IMR-90 (cell line): ENCODE data around the gene PAQR9.

Experiments
- BHLHE40 ChIP-seq: fragments of 150-350 bp; IDR thresholded peaks from 2 replicates; pipeline ENCODE4 v1.6.1; 2016; ENCODE audit warnings: mild to moderate bottlenecking, low read depth, low read length
- CEBPB ChIP-seq: IDR thresholded peaks from 2 replicates; pipeline ENCODE4 v1.6.1; 2012; ENCODE audit warnings: low read depth, low read length, improper control_type of control experiment
- CHD1 ChIP-seq: IDR thresholded peaks from 2 replicates; pipeline ENCODE4 v1.6.1; 2012; ENCODE audit warnings: low read depth, low read length, improper control_type of control experiment
- CTCF ChIP-seq: conservative IDR thresholded peaks from 2 replicates; pipeline ENCODE4 v1.5.1; 2012; ENCODE audit warnings: mild to moderate bottlenecking, low read depth, low read length, improper control_type of control experiment
- FOS ChIP-seq: fragments of 150-350 bp; IDR thresholded peaks from 2 replicates; pipeline ENCODE4 v1.6.1; 2016; ENCODE audit warnings: low read depth, low read length
- MAFK ChIP-seq: IDR thresholded peaks from 2 replicates; pipeline ENCODE4 v1.6.1; 2012; ENCODE audit warnings: low read depth, low read length, improper control_type of control experiment
- MAZ ChIP-seq: IDR thresholded peaks from 2 replicates; pipeline ENCODE4 v1.6.1; 2012; ENCODE audit warnings: low read depth, mild to moderate bottlenecking, low read length, improper control_type of control experiment, moderate library complexity, borderline replicate concordance
- MXI1 ChIP-seq: IDR thresholded peaks from 2 replicates; pipeline ENCODE4 v1.6.1; 2012; ENCODE audit warnings: low read depth, mild to moderate bottlenecking, low read length, moderate library complexity, borderline replicate concordance
- NFE2L2 ChIP-seq: fragments of 150-350 bp; IDR thresholded peaks from 2 replicates; pipeline ENCODE4 v1.6.1; 2016; ENCODE audit warnings: low read depth, mild to moderate bottlenecking, low read length
- POLR2A ChIP-seq: IDR thresholded peaks from 2 replicates; pipeline ENCODE4 v1.6.1; 2012; ENCODE audit warnings: mild to moderate bottlenecking, low read depth, low read length
- RAD21 ChIP-seq: IDR thresholded peaks from 2 replicates; pipeline ENCODE4 v1.6.1; 2012; ENCODE audit warnings: low read length, improper control_type of control experiment
- RCOR1 ChIP-seq: IDR thresholded peaks from 2 replicates; pipeline ENCODE4 v1.6.1; 2012; ENCODE audit warnings: mild to moderate bottlenecking, low read length, improper control_type of control experiment; ENCODE audit not compliant: insufficient replicate concordance
- RFX5 ChIP-seq: IDR thresholded peaks from 2 replicates; pipeline ENCODE4 v1.8.0; 2012; ENCODE audit warnings: low read depth, mild to moderate bottlenecking, low read length, moderate library complexity
- USF2 ChIP-seq: fragments of 150-350 bp; IDR thresholded peaks from 2 replicates; pipeline ENCODE4 v1.6.1; 2017; ENCODE audit warnings: mild to moderate bottlenecking, antibody characterized with exemption, low read length, low read depth

DNA sequence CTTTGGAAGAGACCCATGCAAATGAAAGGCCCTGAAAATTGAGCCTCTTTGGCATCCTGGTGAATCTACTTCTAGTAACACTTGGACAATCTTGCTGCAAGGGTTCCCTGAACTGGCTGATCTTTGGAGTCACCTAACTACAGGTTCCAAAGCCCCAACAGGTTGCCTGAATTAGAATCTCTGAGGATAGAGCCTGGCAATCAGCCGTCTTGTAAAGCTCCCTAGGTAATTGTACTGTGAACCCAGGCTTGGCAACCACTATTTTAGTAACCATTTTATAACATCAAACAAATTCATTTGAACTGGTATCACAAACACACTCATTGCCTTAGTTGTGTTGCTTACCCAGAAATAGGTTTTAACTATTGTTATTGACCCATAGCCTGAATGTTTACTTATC is 20.1 kb downstream of the PAQR9 start:
- TF ChIP-seq CTCF (no peak), USF2 (no peak), MXI1 (no peak), MAFK (no peak), RCOR1 (no peak), POLR2A (no peak), RFX5 (no peak), CHD1 (no peak), MAZ (no peak), RAD21 (no peak), FOS (no peak), CEBPB (no peak), BHLHE40 (no peak), NFE2L2 (no peak)
